K562 treated with DMSO at 1 percent for 4 hours (cell line): ENCODE data around the gene NDUFA3. TPM values are rescaled to one million over a fixed set of nuclear protein-coding genes. Genes with fewer than 3 reads are reported as not detected.

Experiments used
- total RNA-seq: library from RNA; unstranded; fragments of 300-600 nt; gene quantifications from 2 replicates; pipeline ENCODE4 v1.2.3, GENCODE V29; 2022; ENCODE audit not compliant: insufficient read depth

NDUFA3 gene
- 61.7 and 117 TPM in 2 replicates for total RNA-seq

GRCh38 chr19:54102421-54103169 lies at the start of gene NDUFA3:
Gene NDUFA3, plus strand, starts transcription at chr19:54102855. Its CDS starts 24 bp downstream, at chr19:54102879.

GRCh38 chr19:54063350-54064116 lies 39.1 kb upstream of the NDUFA3 start, which contains the start of gene VSTM1:
Gene VSTM1, minus strand, starts transcription at chr19:54063897. Its CDS starts 120 bp downstream, at chr19:54063777.

GRCh38 chr19:54081032-54081431 lies 21.6 kb upstream of the NDUFA3 start, which contains the start of gene TARM1:
Gene TARM1, minus strand, starts transcription at chr19:54081365. Its CDS starts 25 bp downstream, at chr19:54081340.

DNA sequence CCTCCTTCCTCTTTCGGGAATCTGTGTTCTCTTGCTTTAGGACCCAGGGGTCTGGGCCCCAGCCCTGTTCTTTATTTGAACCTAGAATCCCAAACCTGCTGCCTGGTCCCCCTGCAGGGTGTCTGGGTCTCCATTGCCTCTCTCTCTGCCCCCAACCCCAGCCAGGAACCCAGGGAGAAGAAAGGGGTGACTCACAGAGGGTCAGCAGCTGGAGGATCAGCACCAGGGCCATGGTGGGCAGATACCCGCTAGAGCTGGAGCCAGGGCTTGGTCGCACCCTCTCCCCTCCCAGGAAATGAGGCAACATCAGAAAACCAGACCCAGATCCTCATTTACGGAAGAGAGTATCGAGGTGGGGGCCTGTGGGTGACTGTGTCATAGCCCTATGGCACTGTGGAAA lies 2.1 kb upstream of the NDUFA3 start, which contains the start of gene OSCAR:
OSCAR (minus strand) TSS at position 243 of the 400 bp plus-strand sequence; CDS start at position 232, 11 bp downstream.

DNA sequence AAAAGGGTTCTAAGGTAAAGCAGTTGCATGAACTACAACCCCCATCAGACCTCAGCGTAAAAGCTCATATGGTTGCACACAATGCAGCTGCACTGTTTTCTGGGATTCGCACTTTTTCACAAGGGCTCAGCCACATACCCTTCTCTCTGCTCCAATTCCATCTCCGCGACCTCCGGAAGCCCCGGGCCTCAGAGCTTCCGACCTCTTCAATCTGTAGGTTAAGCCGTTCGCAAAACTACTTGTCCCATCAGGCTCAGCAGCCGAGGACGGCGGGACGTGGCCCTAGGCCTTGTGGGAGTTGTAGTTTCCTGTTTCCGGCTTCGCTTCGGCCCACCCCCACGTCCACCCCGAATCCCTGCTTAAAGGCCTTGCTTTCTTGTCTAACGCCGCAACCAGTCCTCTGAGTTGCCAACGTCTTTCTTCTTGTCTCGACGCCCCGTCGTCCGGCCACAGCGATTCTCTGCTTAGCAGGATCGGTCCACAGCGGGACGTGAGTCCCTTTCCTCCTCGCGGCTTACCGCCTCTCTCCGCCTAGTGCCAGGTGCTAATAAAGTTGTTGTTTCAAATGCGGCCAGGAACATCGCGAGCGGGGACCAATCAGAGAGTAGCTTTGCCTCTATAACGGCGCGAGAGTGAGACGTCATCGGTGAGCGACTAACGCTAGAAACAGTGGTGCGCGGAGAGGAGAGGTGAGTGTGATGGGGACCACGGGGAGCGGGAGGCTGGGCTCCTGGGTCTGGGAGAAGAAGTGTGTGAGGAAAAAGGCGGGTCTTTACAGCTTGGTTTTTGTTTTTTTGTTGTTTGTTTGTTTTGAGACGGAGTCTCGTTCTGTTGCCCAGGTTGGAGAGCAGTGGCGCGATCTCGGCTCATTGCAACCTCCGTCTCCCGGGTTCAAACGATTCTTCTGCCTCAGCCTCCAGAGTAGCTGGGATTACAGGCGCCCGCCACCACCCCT lies 12.7 kb downstream of the NDUFA3 start, which contains the start of the genes PRPF31 and TFPT:
PRPF31 (plus strand) TSS at position 646 of the 955 bp plus-strand sequence. CDS start 2,525 bp downstream, outside the sequence.
TFPT (minus strand) TSS at position 549 of the 955 bp plus-strand sequence; CDS start at position 161, 388 bp downstream.

GRCh38 chr19:54137699-54138488 lies 35.2 kb downstream of the NDUFA3 start, which contains the start of gene CNOT3:
Gene CNOT3, plus strand, starts transcription at chr19:54137762. Its CDS starts 5,217 bp downstream, at chr19:54142979.

Other genes starting within 250 kb of the NDUFA3 start
- 31.9 and 42.1 TPM in 2 replicates for gene MYADM, start 235.0 kb upstream of the NDUFA3 start, total RNA-seq
- not detected in 2 replicates for gene PRKCG, start 220.7 kb upstream of the NDUFA3 start, total RNA-seq
- gene CACNG7, start 193.6 kb upstream of the NDUFA3 start, total RNA-seq, result not detected in 2 replicates
- not detected in 2 replicates for gene CACNG8, start 139.9 kb upstream of the NDUFA3 start, total RNA-seq
- gene CACNG6, start 111.2 kb upstream of the NDUFA3 start, total RNA-seq, result not detected in 2 replicates
- not detected in 2 replicates for gene VSTM1, start 39.0 kb upstream of the NDUFA3 start, total RNA-seq
- gene TARM1, start 21.5 kb upstream of the NDUFA3 start, total RNA-seq, result not detected in 2 replicates
- 2.3 and 3.6 TPM in 2 replicates for gene OSCAR, start 2.1 kb upstream of the NDUFA3 start, total RNA-seq
- 7.9 and 11.9 TPM in 2 replicates for gene TFPT, start 12.8 kb downstream of the NDUFA3 start, total RNA-seq
- gene PRPF31, start 12.9 kb downstream of the NDUFA3 start, total RNA-seq, result 62.7 and 68.2 TPM in 2 replicates
- gene CNOT3, start 34.9 kb downstream of the NDUFA3 start, total RNA-seq, result 73.8 and 80.3 TPM in 2 replicates
- gene LENG1, start 56.9 kb downstream of the NDUFA3 start, total RNA-seq, result 3.8 and 4.4 TPM in 2 replicates
- 0.71 TPM in 1 of 2 replicates, not detected in the other for gene TMC4, start 70.3 kb downstream of the NDUFA3 start, total RNA-seq
- gene MBOAT7, start 86.7 kb downstream of the NDUFA3 start, total RNA-seq, result 219 and 267 TPM in 2 replicates
- 50.4 and 59.5 TPM in 2 replicates for gene TSEN34, start 88.5 kb downstream of the NDUFA3 start, total RNA-seq
- 6,479 and 6,972 TPM in 2 replicates for gene RPS9, start 98.0 kb downstream of the NDUFA3 start, total RNA-seq
- gene LILRB3, start 120.2 kb downstream of the NDUFA3 start, total RNA-seq, result not detected in 2 replicates
- gene LILRA6, start 139.9 kb downstream of the NDUFA3 start, total RNA-seq, result not detected in 2 replicates
- not detected in 2 replicates for gene LILRB5, start 154.4 kb downstream of the NDUFA3 start, total RNA-seq
- not detected in 2 replicates for gene LILRB2, start 178.3 kb downstream of the NDUFA3 start, total RNA-seq
- not detected in 2 replicates for gene LILRA5, start 210.3 kb downstream of the NDUFA3 start, total RNA-seq
- gene LILRA4, start 236.3 kb downstream of the NDUFA3 start, total RNA-seq, result not detected in 2 replicates